ENCODE data around the gene FOXO4.

FOXO4 gene

DNA sequence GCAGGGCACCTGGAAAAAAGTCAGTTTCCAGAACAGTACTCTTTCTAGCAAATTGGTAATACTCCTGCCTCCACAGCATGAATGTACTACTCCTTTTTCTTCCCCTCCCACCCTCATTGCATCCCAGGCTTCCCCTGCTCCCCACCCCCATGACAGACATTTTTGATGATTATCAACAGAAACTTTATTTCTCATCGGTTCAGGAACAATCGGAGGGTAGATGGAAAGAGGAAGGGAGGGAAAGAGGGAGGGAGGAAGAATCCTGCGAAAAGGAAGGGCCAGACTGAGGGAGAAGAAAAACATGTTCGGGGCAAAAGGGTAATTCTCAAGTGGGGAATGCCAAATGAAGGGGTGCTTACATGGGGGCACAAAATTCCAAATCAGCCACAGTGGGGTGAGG, 11.6 kb downstream of the FOXO4 start:
- Mint-ChIP-seq H3K27ac (peak overlapping the region; percentile 97), H3K4me3 (peak overlapping the region; percentile 94)

DNA sequence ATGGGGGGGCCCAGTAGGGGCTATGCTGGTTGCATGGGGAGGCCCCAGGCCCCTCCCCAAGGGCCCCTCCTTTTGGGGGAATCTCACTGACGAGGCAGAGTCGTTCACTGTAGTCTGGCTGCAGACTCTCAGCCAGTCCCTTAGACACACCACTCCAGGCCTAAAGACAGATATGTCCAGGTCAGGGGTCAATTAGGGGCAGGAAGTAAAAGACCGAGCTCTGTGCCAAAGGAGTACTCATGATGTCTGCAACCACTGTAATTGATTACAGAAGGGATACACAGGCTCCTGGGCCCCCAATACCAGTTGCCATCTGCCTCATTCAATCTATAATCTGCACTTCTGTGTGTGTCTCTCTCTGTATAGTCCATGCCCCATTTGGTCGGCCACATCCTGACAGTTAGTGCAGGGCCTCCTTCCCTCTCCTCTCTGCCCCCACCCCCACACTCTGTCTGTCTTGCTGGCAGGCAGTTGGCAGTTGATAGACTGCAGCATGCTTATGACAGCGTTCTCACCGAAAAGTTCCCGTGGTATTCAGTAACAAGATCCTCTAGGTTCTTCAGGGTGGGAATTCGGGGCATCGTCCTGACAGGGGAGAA, 12.2 kb downstream of the FOXO4 start:
- Mint-ChIP-seq H3K4me1 (ENCODE audit: low read depth) (peaks cover 70% of the 10 kb centered on the region), H3K27me3 (peaks cover 11% of the 10 kb centered on the region), H3K27ac (peak overlapping the region; percentile 97), H3K9me3 (no peaks in the 10 kb centered on the region), H3K4me3 (peak overlapping the region; percentile 94), H3K36me3 (ENCODE audit: low read depth) (peaks cover 71% of the 10 kb centered on the region)
- no peak for DNase-seq

More for the DNA sequence above, 11.6 kb downstream of the FOXO4 start:
- DNase-seq: no peak
- Mint-ChIP-seq H3K36me3 (ENCODE audit: low read depth) (peaks cover 71% of the 10 kb centered on the region), H3K9me3 (no peaks in the 10 kb centered on the region), H3K4me1 (ENCODE audit: low read depth) (peaks cover 70% of the 10 kb centered on the region), H3K27me3 (peaks cover 11% of the 10 kb centered on the region)

DNA sequence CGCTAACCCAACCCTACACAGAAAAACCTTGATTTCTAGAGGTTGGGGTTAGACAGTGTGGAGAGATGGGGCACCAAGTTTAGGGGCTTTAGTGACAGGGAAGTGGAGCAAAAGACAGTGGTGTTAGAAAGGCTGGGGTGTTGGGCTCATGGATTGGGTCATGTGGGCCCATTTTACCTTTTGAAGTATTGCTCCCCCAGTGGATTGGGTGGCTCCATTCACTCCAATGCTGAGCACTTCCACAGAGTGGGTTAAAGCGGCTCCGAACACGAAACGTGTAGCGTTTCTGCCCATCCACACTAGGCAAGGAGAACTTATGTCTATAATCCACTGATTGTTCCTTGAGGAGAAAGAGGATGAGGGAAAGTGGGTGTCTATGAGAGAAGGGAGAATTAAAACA, 13.4 kb downstream of the FOXO4 start:
- H3K4me1 Mint-ChIP-seq (ENCODE audit: low read depth): peaks cover 64% of the 10 kb centered on the region
- H3K9me3 Mint-ChIP-seq: no peaks in the 10 kb centered on the region
- DNase-seq: no peak
- peak overlapping the region; percentile 94 for H3K4me3 Mint-ChIP-seq
- peak overlapping the region; percentile 97 for H3K27ac Mint-ChIP-seq
- H3K36me3 Mint-ChIP-seq (ENCODE audit: low read depth): peaks cover 68% of the 10 kb centered on the region
- H3K27me3 Mint-ChIP-seq: peaks cover 10% of the 10 kb centered on the region

DNA sequence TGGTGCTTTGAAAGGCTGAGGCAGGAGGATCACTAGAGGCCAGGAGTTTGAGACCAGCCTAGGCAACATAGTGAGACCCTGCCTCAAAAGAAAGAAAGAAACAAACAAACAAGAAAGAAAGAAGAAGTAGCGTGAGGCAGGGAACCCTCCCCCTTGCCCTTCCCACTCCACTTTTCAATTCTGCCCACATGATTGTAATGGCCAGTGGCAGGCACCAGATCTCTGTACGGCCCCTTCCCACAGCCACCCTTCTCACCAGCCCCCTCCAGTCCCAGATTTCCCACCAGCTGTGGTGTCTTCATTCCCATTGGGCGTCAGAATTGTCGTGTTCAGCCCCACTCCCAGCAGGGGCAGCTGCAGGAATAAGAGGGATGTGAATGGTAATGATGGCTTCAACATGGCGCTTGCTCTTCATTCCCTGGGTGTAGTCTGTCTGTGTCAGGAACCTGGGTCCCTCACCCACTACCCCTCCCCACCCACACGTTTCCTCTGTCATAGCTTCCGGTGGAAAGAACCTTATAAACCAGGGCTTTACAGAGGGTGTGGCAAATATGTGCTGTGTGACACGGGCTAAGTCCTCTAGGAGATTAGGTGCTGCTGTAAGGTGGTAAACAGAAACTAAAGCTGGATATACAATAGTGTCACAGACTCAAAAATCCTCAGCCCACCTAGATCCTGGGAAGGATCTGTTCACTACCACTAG, 15.6 kb downstream of the FOXO4 start, which contains the start of gene IL2RG:
Gene IL2RG, minus strand, starts transcription at position 437 of the 703 bp plus-strand sequence. Its CDS starts 38 bp downstream, at position 399.
- Mint-ChIP-seq H3K4me3 (peak within 1 kb of the TSS; percentile 94), H3K27ac (peak within 1 kb of the TSS; percentile 97), H3K27me3 (peaks cover 5% of the 10 kb centered on the region), H3K9me3 (no peaks in the 10 kb centered on the region), H3K36me3 (ENCODE audit: low read depth) (peaks cover 53% of the 10 kb centered on the region), H3K4me1 (ENCODE audit: low read depth) (peaks cover 52% of the 10 kb centered on the region)
- DNase-seq: peak; percentile 71

DNA sequence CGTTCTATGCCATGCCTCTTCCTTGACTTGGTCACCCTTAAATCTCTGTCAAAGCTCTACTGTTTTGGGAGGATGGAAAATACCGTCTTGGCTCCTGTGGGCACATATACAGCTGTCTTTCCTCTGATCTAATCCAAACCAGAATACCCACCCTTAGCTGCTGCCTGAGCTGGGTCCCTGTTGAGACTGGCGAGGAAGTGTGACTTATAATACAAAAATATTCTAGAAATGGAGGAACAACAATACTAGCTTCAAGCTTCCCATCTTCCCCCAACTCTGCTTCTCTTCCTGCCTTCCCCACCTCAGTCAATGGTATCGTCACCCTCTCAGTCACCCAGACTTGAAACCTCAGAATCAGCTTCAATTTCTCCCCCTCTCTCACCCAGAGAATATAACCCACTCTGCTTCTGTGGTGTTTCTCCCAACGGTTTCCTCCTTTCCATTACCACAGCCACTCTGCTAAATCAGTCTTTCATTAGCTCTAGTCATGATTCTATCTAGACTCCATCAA, 16.3 kb downstream of the FOXO4 start:
- Mint-ChIP-seq H3K27me3 (peaks cover 5% of the 10 kb centered on the region), H3K4me1 (ENCODE audit: low read depth) (peaks cover 46% of the 10 kb centered on the region), H3K36me3 (ENCODE audit: low read depth) (peaks cover 48% of the 10 kb centered on the region), H3K4me3 (peak overlapping the region; percentile 94), H3K27ac (peak overlapping the region; percentile 97), H3K9me3 (no peaks in the 10 kb centered on the region)
- no peak for DNase-seq

DNA sequence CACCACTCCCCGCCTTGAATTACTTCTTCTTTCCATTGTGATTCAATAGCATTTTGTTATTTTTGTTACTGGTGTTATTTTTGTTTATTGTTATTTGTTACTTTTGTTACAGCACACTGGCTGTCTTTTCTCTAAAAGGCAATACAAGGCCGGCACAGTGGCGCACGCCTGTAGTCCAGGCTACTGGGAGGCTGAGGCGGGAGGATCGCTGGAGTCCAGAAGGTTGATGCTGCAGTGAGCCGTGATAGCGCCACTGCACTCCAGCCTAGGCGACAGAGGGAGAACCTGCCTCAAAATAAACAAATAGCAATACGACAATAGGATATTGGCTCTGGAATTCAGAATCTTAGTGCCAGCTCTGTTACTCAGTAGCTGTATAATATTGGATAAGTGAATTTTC, 21.7 kb downstream of the FOXO4 start:
- no peak overlapping the region for H3K4me3 Mint-ChIP-seq
- DNase-seq: no peak
- peaks cover 25% of the 10 kb centered on the region for H3K36me3 Mint-ChIP-seq (ENCODE audit: low read depth)
- no peaks in the 10 kb centered on the region for H3K9me3 Mint-ChIP-seq
- peaks cover 34% of the 10 kb centered on the region for H3K4me1 Mint-ChIP-seq (ENCODE audit: low read depth)
- H3K27ac Mint-ChIP-seq: peak overlapping the region; percentile 68
- H3K27me3 Mint-ChIP-seq: peaks cover 12% of the 10 kb centered on the region

DNA sequence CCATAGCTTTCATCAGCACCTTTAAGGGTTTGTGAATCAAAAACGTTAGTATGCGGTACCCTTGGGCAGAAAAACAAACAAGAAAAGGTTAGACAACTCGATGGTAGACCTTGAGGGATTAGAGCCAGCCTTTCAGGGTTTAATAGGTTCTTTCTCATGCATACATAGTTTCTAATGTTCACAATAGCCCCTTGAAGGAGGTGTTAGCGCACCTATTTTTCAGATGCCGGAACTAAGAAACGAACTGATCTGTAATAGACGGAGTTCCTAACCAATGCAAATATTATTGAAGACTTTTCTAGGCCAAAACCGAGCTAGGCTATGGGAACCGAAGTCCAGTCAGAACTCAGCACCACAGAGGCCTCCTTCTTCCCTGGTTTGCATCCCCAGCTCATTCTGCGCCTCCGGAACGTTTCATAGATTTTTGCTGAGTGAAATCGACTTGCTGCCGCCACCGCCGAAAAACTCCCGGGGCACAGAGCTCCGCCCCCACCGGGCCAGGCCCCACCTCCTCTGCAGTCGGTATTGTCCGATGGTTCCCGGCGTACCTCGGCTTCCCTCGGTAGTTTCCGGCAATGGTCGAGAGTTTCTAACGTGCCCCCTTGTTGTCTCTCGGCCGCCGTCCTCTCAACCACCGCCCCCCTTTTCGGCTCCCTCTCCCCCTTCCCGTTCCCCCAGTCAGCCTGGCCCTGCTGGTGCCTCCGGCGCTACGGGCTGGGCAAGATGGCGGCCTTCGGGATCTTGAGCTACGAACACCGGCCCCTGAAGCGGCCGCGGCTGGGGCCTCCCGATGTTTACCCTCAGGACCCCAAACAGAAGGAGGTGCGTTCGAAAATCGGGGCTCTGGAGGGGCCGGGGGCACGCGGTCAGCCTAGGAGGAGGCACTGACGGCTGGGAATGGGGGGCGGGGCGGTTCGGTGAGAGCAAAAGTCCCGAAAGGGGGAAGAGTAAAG, 22.7 kb downstream of the FOXO4 start, which contains the start of gene MED12:
Gene MED12, plus strand, starts transcription at position 565 of the 953 bp plus-strand sequence. Its CDS starts 159 bp downstream, at position 724.
- Mint-ChIP-seq H3K9me3 (no peaks in the 10 kb centered on the region), H3K4me3 (peak within 1 kb of the TSS; percentile 81), H3K4me1 (ENCODE audit: low read depth) (peaks cover 26% of the 10 kb centered on the region), H3K27ac (peak within 1 kb of the TSS; percentile 88), H3K27me3 (peaks cover 12% of the 10 kb centered on the region), H3K36me3 (ENCODE audit: low read depth) (peaks cover 29% of the 10 kb centered on the region)
- DNase-seq: peak; percentile 89

DNA sequence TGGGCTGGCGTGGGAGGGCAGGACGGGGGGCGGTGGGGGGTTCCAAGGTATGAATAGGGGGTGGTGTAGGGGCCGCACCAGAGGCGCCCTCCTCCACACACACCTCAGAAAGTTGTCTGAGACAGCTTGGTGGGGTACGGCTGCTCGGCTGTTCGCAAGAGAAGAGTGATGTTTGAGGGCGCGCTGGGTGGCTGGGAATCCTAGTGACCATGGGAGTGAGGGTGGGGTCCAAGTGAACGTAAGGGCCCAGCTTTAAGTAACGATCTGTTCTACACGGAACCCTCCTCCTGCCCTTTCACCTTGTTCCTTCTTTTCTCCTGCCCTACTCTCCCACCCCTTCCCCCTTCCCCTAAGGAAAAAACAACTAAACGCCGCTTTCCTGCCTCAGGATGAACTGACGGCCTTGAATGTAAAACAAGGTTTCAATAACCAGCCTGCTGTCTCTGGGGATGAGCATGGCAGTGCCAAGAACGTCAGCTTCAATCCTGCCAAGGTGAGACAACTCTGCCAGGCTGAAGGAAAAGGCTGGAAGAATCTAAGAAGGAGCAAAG, 23.4 kb downstream of the FOXO4 start:
- Mint-ChIP-seq H3K4me3 (peak overlapping the region; percentile 81), H3K27me3 (peaks cover 12% of the 10 kb centered on the region), H3K4me1 (ENCODE audit: low read depth) (peaks cover 23% of the 10 kb centered on the region), H3K36me3 (ENCODE audit: low read depth) (peaks cover 34% of the 10 kb centered on the region), H3K9me3 (no peaks in the 10 kb centered on the region), H3K27ac (peak overlapping the region; percentile 88)
- no peak for DNase-seq

DNA sequence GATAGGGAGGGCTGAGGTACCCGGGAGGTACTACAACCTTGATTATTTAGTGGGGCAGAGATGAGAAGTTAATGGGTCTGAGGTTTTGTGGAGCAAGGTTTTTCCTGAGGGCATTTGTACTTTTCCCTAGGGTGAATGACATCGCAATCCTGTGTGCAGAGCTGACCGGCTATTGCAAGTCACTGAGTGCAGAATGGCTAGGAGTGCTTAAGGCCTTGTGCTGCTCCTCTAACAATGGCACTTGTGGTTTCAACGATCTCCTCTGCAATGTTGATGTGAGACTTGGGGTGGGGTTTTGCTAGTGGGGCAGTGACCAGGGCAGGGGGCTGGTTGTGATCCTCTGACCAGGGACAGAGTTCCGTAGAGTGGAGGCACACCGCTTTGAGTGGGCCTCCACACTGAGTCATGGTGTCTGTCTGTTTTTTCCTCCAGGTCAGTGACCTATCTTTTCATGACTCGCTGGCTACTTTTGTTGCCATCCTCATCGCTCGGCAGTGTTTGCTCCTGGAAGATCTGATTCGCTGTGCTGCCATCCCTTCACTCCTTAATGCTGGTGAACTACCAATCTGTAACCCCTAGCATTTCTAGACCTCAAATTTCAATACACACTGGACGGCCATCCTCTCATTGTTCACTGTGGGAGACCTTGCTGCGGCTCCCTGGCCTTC, 32.6 kb downstream of the FOXO4 start:
- Mint-ChIP-seq H3K4me3 (no peak overlapping the region), H3K27ac (no peak overlapping the region), H3K4me1 (ENCODE audit: low read depth) (peaks cover 10% of the 10 kb centered on the region), H3K36me3 (ENCODE audit: low read depth) (peaks cover 75% of the 10 kb centered on the region), H3K27me3 (peaks cover 31% of the 10 kb centered on the region), H3K9me3 (no peaks in the 10 kb centered on the region)
- DNase-seq: no peak

DNA sequence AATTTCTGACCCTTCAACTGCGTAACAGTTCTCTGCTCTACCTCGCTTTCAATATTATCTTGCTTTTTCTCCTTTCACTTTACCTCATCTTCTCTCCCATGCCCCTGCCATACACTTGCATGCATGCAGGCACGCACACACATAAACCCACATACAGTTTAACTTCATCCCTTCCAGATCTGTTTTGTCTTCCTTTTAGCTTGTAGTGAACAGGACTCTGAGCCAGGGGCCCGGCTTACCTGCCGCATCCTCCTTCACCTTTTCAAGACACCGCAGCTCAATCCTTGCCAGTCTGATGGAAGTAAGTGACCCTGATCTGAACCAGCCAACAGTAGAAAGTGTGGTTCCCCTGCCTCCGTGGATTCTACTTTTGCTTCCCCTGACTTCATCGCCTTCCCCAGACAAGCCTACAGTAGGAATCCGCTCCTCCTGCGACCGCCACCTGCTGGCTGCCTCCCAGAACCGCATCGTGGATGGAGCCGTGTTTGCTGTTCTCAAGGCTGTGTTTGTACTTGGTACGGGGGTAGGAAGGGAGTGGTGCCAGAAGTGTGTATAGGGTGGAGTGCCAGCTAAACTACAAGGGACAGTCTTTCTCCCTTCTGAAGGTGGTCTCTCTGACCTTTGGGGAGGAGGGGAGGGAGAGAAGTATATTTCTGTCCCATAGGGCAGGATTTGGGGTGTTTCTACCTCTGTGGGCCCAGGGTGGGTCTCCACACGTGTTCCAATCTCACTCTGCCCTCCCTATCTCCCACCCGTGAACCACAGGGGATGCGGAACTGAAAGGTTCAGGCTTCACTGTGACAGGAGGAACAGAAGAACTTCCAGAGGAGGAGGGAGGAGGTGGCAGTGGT, 33.5 kb downstream of the FOXO4 start:
- H3K27ac Mint-ChIP-seq: peak overlapping the region; percentile 66
- H3K4me1 Mint-ChIP-seq (ENCODE audit: low read depth): peaks cover 10% of the 10 kb centered on the region
- H3K4me3 Mint-ChIP-seq: no peak overlapping the region
- peak; percentile 86 for DNase-seq
- peaks cover 32% of the 10 kb centered on the region for H3K27me3 Mint-ChIP-seq
- no peaks in the 10 kb centered on the region for H3K9me3 Mint-ChIP-seq
- peaks cover 75% of the 10 kb centered on the region for H3K36me3 Mint-ChIP-seq (ENCODE audit: low read depth)

DNA sequence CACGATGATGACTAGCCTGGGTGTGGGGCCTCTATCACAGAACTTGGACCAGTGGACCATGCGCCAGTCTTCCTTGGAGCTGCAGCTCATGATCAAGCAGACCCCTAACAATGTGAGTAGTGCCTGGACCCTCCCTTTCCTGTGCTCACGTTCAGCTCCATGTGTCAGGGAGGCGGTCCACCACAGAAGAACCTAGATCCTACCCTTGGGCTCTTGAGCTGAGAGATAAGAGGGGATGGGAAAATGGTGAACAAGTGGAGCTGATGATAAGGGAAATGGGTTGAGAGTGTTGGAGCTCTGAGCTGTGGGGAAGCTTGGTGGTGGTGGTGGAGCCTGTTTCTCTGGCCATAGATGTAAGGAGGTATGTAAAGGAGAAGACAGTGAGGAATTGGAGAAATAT, 35.9 kb downstream of the FOXO4 start:
- no peak for DNase-seq
- H3K4me3 Mint-ChIP-seq: no peak overlapping the region
- peaks cover 82% of the 10 kb centered on the region for H3K36me3 Mint-ChIP-seq (ENCODE audit: low read depth)
- no peak overlapping the region for H3K27ac Mint-ChIP-seq
- peaks cover 44% of the 10 kb centered on the region for H3K27me3 Mint-ChIP-seq
- no peaks in the 10 kb centered on the region for H3K9me3 Mint-ChIP-seq
- H3K4me1 Mint-ChIP-seq (ENCODE audit: low read depth): peaks cover 10% of the 10 kb centered on the region

DNA sequence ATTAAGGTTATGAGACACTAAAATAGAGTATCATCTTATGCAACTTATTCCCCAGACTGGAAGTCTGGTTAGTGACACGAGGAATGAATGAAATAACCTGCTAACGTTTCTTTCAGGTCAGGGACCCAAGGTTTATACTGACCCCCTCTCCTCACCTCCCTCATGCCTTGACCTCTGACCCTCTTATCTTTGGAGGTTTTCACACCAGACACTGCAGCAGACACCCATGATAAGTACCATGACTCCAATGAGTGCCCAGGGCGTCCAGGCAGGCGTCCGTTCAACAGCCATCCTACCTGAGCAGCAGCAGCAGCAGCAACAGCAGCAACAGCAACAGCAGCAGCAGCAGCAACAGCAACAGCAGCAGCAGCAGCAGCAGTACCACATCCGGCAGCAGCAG, 44.8 kb downstream of the FOXO4 start:
- peak overlapping the region; percentile 52 for H3K27ac Mint-ChIP-seq
- H3K36me3 Mint-ChIP-seq (ENCODE audit: low read depth): peaks cover 61% of the 10 kb centered on the region
- H3K9me3 Mint-ChIP-seq: no peaks in the 10 kb centered on the region
- H3K4me3 Mint-ChIP-seq: no peak overlapping the region
- H3K27me3 Mint-ChIP-seq: peaks cover 33% of the 10 kb centered on the region
- peaks cover 7% of the 10 kb centered on the region for H3K4me1 Mint-ChIP-seq (ENCODE audit: low read depth)
- DNase-seq: no peak

DNA sequence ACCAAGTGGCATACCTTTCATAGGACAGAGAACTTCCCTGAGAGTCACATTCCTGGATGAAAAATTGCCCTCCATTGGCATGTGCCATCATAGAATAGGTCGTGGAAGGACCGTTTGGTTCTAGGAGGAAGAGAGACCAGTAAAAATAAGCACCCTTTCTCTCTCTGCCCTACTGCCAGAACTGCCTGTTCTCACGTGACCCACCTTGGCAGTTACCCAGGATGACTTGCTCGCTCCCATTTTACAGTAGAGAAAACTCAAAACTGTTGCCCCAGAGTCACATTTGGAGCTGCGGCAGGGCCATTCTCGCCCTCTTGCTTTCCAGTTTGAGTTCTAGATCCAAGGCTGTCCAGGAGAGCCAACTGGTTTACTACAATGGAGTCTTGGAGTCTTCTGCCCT, 47.9 kb downstream of the FOXO4 start:
- peaks cover 33% of the 10 kb centered on the region for H3K36me3 Mint-ChIP-seq (ENCODE audit: low read depth)
- peaks cover 14% of the 10 kb centered on the region for H3K4me1 Mint-ChIP-seq (ENCODE audit: low read depth)
- DNase-seq: no peak
- no peaks in the 10 kb centered on the region for H3K9me3 Mint-ChIP-seq
- H3K27me3 Mint-ChIP-seq: peaks cover 27% of the 10 kb centered on the region
- H3K4me3 Mint-ChIP-seq: no peak overlapping the region
- peak overlapping the region; percentile 34 for H3K27ac Mint-ChIP-seq

Measured in activated T-cell treated with anti-CD3 and anti-CD28 coated beads, Interleukin-2, amount 50 U/mL, for 24 hours (primary cell).